Muscle layer of duodenum (tissue), 2 donors: ENCODE data around the gene ALDH1L2.
"Not testable (repeated sequence)": the region's sequence is repeated elsewhere in the genome, so short reads cannot be mapped to it uniquely, and the experiment has no call there.

Experiments
- H3K27ac ChIP-seq: one replicate; pipeline ENCODE4 v1.7.0; 2013; ENCODE audit warnings: mild to moderate bottlenecking, low read length
- H3K27me3 ChIP-seq: one replicate; pipeline ENCODE4 v1.7.0; 2013; ENCODE audit warnings: low read depth, mild to moderate bottlenecking, control low read depth, low read length
- H3K36me3 ChIP-seq, 2 donors: one replicate each; pipeline ENCODE4 v1.7.0; 2013; ENCODE audit warnings: low read length in 2 of 2, control low read depth in 1 of 2, mild to moderate bottlenecking in 1 of 2; ENCODE audit not compliant: insufficient read depth in 2 of 2, control insufficient read depth in 1 of 2
- H3K4me1 ChIP-seq, 2 donors: one replicate each; pipeline ENCODE4 v1.7.0; 2013; ENCODE audit warnings: low read length in 2 of 2, mild to moderate bottlenecking in 2 of 2, control low read depth in 1 of 2, moderate library complexity in 1 of 2; ENCODE audit not compliant: insufficient read depth in 2 of 2, control insufficient read depth in 1 of 2
- H3K4me3 ChIP-seq, 2 donors: one replicate each; pipeline ENCODE4 v1.7.0; 2013; ENCODE audit warnings: low read length in 2 of 2, low read depth in 1 of 2, mild to moderate bottlenecking in 1 of 2
- H3K9me3 ChIP-seq, 2 donors: one replicate each; pipeline ENCODE4 v1.7.0; 2013; ENCODE audit warnings: low read length in 2 of 2, control low read depth in 1 of 2, mild to moderate bottlenecking in 1 of 2; ENCODE audit not compliant: control insufficient read depth in 1 of 2
- donor health status: healthy.

Gene ALDH1L2

DNA sequence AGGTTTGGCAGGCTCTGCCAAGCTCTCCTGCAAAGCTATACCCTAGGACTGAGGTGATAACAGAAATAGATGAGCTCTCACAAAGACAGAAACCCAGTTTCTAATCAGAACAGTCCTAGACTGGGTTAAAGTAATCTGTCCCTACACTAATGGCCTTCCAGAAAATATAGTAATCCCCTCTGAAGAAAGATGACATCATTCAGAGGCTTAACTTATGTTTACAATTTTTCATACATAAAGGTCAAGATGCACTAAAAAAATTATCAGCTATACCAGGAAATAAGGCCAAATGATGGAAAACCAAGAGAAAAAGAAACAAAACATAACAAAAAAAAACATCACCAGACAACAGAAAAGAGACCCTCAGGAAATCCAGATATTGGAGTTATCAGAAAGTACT is 18.4 kb upstream of the ALDH1L2 start:
- Histone ChIP-seq H3K27me3 (no peaks in the 10 kb centered on the region), H3K9me3 (no peaks in the 10 kb centered on the region), H3K36me3 (peaks cover 0 to under 1% of the 10 kb centered on the region in 2 donors), H3K27ac (no peak overlapping the region), H3K4me3 (no peak overlapping the region), H3K4me1 (no peaks in the 10 kb centered on the region)

DNA sequence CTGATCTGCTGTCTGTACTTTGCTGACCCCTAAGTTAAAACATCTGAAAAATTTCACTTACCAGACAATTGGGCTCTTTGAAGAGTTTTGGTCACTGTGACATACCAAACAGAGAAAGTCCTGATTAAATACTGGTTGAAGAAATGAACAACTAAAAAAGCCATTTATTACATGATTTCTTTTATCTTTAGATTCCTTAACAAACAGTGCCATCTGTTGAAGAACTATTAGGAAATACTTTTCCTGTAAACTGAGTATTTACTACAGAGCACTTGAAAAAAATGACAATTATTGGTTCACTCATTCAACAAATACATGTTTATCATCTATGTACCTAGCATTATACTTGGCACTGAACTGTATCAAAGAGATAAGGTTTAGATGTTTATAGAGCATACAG is 16.7 kb upstream of the ALDH1L2 start:
- Histone ChIP-seq H3K4me3 (no peak overlapping the region), H3K36me3 (no peaks in the 10 kb centered on the region), H3K9me3 (peaks cover 0 to 2% of the 10 kb centered on the region in 2 donors), H3K27ac (no peak overlapping the region), H3K4me1 (no peaks in the 10 kb centered on the region), H3K27me3 (no peaks in the 10 kb centered on the region)

DNA sequence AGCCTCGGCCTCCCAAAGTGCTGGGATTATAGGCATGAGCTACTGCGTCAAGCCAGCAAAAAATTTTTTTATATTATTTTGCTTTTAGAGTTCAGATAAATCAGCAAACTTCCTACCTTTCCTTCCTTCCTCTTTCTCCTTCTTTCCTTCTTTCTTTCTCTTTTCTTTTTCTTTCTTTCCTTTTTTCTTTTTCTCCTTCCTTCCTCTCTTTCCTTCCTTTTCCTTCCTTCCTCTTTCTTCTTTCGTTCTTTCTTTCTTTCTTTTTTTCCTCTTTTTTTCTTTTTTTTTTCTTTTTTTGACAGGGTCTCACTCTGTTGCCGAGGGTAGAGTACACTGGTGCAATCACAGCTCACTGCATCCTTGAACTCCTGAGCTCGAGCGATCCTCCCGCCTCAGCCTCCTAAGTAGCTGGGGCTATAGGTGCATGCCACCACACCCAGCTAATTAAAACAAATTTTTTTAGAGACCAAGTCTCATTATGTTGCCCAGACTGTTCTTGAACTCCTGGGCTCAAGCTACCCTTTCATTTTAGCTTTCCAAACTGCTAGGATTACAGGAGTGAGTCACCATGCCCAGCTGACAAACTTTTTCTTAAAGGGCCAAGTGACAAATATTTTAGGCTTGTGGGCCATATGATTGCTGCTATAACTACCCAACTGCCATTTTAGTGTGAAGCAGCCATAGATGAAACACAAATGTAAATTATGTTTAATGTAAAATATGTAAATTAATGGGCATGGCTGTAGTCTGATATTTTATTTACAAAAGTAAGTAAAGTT is 16.1 kb upstream of the ALDH1L2 start:
- no peak overlapping the region for H3K27ac ChIP-seq
- peaks cover 0 to 3% of the 10 kb centered on the region in 2 donors for H3K9me3 ChIP-seq
- no peaks in the 10 kb centered on the region for H3K36me3 ChIP-seq
- no peak overlapping the region for H3K4me3 ChIP-seq
- H3K27me3 ChIP-seq = no peaks in the 10 kb centered on the region
- H3K4me1 ChIP-seq = no peaks in the 10 kb centered on the region

DNA sequence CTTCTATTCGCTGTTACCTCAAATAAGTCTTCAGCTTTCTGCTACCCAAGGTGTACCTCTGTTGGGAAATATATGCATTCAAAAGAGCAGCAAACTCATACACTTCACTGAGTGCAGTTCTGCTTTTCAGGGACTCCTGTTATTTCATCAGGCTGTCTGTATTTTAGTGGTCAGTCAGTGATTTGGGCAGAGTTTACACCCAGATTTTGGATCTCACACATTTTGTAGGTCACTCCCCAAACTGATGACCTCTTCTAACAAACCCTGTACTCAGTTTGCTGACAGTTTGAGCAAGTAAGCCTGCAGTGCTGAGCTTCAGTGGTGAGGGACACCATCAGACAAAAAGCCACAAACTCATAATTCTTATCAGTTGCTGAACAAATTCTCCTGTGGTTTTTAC is 15.1 kb upstream of the ALDH1L2 start:
- Histone ChIP-seq H3K4me1 (no peaks in the 10 kb centered on the region), H3K27ac (no peak overlapping the region), H3K9me3 (peaks cover 0 to 7% of the 10 kb centered on the region in 2 donors), H3K36me3 (no peaks in the 10 kb centered on the region), H3K4me3 (no peak overlapping the region), H3K27me3 (no peaks in the 10 kb centered on the region)

DNA sequence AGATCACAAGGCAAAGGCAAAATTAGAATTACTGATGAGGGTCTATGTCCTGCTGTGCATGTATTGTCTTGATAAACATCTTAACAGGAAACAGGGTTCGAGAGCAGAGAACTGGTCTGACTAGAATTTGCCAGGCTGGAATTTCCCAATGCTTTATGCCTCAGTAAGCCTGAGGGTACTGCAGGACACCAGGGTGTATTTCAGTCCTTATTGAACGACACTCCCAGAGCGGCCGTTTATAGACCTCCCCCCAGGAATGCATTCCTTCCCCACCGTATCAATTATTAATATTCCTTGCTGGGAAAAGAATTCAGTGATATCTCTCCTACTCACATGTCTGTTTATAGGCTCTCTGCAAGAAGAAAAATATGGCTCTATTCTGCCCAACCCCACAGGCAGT is 11.1 kb upstream of the ALDH1L2 start:
- not testable (repeated sequence) for H3K36me3 ChIP-seq, H3K4me1 ChIP-seq, H3K4me3 ChIP-seq, H3K27me3 ChIP-seq, H3K9me3 ChIP-seq, H3K27ac ChIP-seq

DNA sequence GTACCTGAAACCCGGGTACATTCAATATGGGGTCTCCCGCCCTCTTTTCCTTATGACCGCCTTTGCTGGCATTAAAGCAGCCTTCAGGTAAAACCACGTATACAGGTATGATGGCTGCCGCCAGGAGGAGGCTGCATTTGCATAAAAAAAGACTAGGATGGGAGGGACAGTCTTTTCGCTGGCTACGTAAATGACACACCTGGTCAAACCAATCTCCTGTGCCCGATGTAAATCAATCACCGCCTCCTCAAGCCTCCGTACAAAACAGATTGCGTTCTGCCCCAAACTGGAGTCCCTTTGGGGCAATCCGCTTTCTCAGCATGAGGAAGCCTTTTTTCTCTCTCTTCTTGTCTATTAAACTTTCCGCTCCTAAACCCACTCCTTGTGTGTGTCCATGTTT is 8.1 kb upstream of the ALDH1L2 start:
- Histone ChIP-seq H3K9me3 (peaks cover 0 to 7% of the 10 kb centered on the region in 2 donors), H3K27me3 (no peaks in the 10 kb centered on the region), H3K36me3 (no peaks in the 10 kb centered on the region), H3K4me1 (no peaks in the 10 kb centered on the region), H3K4me3 (no peak overlapping the region), H3K27ac (no peak overlapping the region)

DNA sequence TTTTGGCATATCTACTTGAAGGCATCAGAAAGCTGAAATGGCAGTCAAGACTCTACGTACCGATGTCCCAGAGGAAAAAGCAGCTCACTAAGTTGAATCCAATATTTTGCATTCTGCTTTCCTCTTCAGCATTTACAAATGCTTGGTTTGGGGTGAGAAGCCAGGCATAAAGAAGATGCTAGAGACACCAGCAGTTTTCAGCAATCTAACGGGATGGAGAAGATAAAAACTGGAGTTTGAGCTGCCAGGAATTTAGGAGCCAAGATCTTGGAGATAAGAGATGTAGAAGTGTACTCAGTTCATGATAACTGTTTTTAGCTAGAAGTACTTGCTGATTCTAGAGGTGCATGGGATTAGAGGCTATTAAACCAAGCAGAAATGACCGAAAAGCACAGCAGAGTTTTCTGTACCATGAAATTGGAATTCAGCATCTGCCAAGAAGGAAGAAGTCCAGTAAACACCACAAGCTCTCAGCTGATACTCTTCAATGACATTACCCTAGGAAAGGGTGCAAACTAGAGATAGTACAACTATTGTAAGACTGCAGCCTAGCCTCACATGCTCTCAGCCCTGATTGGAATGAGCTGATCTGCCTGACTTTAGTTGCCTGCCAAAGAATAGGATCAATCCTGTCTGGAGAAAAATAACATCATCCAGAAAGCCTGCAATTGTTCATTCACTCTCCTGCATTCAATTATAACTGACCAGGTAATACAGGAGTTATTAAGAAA is 7.4 kb upstream of the ALDH1L2 start:
- Histone ChIP-seq H3K27ac (no peak overlapping the region), H3K4me3 (no peak overlapping the region), H3K36me3 (no peaks in the 10 kb centered on the region)

DNA sequence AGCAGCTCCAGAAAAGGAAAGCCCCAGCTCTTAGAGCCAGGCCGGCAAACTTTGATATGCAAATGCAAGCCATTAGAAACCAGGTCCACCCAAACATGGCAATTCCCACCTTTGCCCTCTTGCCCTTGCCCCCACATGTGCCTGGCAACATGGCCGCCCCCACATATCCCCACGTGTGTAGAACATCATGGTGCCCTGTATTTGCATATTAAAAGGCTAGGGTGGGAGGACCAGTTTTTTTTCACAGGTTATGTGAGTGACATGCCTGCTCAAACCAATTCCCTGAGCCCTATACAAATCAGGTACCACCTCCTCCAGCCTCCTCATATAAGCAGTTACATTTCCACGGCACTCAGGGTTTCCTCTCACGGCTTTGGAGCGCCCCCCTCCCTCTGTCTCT is 6.1 kb upstream of the ALDH1L2 start:
- Histone ChIP-seq H3K4me1 (no peaks in the 10 kb centered on the region), H3K27ac (no peak overlapping the region), H3K36me3 (no peaks in the 10 kb centered on the region), H3K27me3 (no peaks in the 10 kb centered on the region), H3K4me3 (no peak overlapping the region), H3K9me3 (peaks cover 0 to 4% of the 10 kb centered on the region in 2 donors)

More for the DNA sequence above, 7.4 kb upstream of the ALDH1L2 start:
- Histone ChIP-seq H3K27me3 (no peaks in the 10 kb centered on the region), H3K4me1 (no peaks in the 10 kb centered on the region), H3K9me3 (peaks cover 0 to 7% of the 10 kb centered on the region in 2 donors)

DNA sequence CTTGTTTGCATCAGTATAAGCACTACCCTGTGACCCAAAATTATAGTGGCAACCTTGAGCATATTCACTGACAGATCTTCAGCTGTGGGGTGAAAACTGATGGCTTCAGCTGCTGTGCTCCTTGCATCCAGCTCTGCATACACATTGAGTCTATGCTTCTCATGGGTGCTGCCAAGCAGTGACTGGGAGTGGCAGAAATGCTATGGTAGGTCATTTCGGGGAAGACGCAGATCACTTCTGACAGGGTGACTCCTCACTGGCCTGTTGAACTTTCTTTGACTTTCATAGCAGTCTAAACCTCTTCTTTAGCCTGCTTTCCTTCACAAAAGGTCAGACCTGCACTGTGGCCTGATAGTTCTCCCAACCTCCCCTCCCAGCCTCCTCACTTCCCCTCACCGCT is 5.6 kb upstream of the ALDH1L2 start:
- no peaks in the 10 kb centered on the region for H3K27me3 ChIP-seq
- H3K27ac ChIP-seq = no peak overlapping the region
- no peaks in the 10 kb centered on the region for H3K4me1 ChIP-seq
- no peak overlapping the region for H3K4me3 ChIP-seq
- no peaks in the 10 kb centered on the region for H3K36me3 ChIP-seq
- H3K9me3 ChIP-seq = peaks cover 0 to 3% of the 10 kb centered on the region in 2 donors

DNA sequence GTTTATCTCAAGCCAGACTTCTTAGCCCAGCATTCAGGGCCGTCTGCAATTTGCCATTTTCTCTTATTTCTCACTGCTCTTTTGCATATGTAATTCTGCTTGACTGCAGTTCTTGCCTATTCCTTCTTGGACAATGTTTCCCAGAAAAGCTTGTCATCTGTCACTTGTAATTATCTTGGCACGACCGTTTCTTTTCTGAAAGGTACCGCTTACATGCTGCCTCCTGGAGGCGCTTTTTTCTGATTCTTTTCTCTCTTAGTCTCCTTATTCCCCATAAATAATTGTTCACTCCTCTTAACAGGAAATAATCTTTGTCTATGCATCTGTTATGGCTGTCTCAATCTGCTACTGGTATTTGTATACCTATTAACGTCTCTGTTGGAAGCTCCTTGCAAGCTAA is 1.2 kb upstream of the ALDH1L2 start:
- no peaks in the 10 kb centered on the region for H3K27me3 ChIP-seq
- H3K36me3 ChIP-seq = no peaks in the 10 kb centered on the region
- no peak overlapping the region for H3K4me3 ChIP-seq
- H3K27ac ChIP-seq = no peak overlapping the region
- H3K9me3 ChIP-seq = no peaks in the 10 kb centered on the region
- H3K4me1 ChIP-seq = peaks cover 0 to 12% of the 10 kb centered on the region in 2 donors

DNA sequence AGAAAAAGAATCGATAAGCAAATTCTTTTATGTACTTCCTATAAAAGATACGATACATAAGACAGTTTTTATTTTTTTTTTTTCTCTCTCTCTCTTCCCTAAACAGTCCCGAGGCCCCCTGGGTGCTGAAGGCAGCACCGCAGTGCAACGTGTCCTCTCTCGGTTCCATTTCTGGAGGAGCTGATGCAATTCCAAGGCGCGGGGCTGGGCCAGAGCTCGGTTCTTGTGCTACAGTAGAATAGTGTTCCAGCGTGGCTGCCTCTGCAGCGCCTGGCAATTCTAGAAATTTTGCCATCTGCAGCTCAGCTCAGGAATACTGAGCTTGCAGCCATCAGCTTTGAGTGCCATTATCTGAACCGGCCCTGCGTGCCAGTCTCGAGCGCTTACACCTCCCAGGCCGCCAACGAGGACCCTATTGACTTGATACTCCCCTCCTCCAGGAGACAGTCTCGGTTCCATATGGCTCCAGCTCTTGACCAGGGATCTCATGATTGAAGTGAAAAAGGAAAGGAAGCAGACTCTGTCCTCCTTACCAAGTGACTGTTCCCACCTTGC is 630 bp downstream of the ALDH1L2 start:
- peaks cover 0 to 12% of the 10 kb centered on the region in 2 donors for H3K4me1 ChIP-seq
- H3K36me3 ChIP-seq = no peaks in the 10 kb centered on the region
- H3K4me3 ChIP-seq = peak overlapping the region; percentile 65 to 72
- H3K9me3 ChIP-seq = no peaks in the 10 kb centered on the region
- no peaks in the 10 kb centered on the region for H3K27me3 ChIP-seq
- H3K27ac ChIP-seq = peak overlapping the region; percentile 16
